Vagina (tissue), 2 donors: ENCODE data around the gene CCDC88C. TPM values are rescaled to one million over a fixed set of nuclear protein-coding genes. Genes with fewer than 3 reads are reported as not detected.
"Not testable (repeated sequence)": the region's sequence is repeated elsewhere in the genome, so short reads cannot be mapped to it uniquely, and the experiment has no call there.

Source experiments
- DNase-seq, 2 donors: peaks; one replicate each; pipeline ENCODE4 v3.0.0-alpha.2; 2017; ENCODE audit errors: extremely low spot score in 2 of 2
- H3K27ac ChIP-seq: fragments of 200-600 bp; sonication (generic); one replicate; pipeline ENCODE4 v1.5.1; 2019
- H3K27me3 ChIP-seq: fragments of 200-600 bp; sonication (generic); one replicate; pipeline ENCODE4 v1.5.1; 2019
- H3K36me3 ChIP-seq, 2 donors: fragments of 200-600 bp; sonication (generic); one replicate each; pipeline ENCODE4 v1.5.1; 2017 to 2019
- H3K4me1 ChIP-seq: fragments of 200-600 bp; sonication (generic); one replicate; pipeline ENCODE4 v1.5.1; 2019
- H3K4me3 ChIP-seq, 2 donors: fragments of 200-600 bp; sonication (generic); 1 replicate in 1 of 2; 2 replicates in 1 of 2; pipeline ENCODE4 v1.5.1; 2016 to 2019
- H3K9me3 ChIP-seq: fragments of 200-600 bp; sonication (generic); one replicate; pipeline ENCODE4 v1.5.1; 2019
- POLR2A ChIP-seq, 2 donors: fragments of 450-650 bp; IDR thresholded peaks; one replicate each; pipeline ENCODE4 v1.6.1; 2017; ENCODE audit warnings: antibody characterized with exemption in 2 of 2, mild to moderate bottlenecking in 2 of 2, moderate library complexity in 2 of 2
- POLR2AphosphoS5 ChIP-seq, 2 donors: sonication (generic); formaldehyde crosslinking; IDR thresholded peaks; one replicate each; pipeline ENCODE4 v1.9.0; 2017; ENCODE audit warnings: antibody characterized with exemption in 2 of 2, mild to moderate bottlenecking in 2 of 2, low read depth in 1 of 2; ENCODE audit not compliant: insufficient read depth in 1 of 2
- intact Hi-C: fragments of 100-400 bp; cut with DNase I; formaldehyde crosslinking; loops from one replicate; pipeline ENCODE4 v1.15.1; 2023
- total RNA-seq: library from RNA; depleted of rRNA; stranded (reverse); fragments of >200 nt; gene quantifications from one replicate; pipeline ENCODE4 v1.2.3, GENCODE V29; 2016
- TF ChIP-seq, protein P1 (sequence below), 3 experiments: fragments of 450-650 bp in 2 of 3; fragments of 200-600 bp in 1 of 3; sonication (generic) in 1 of 3; IDR thresholded peaks; one replicate each; pipeline ENCODE4 v1.5.1; 2017 to 2019; ENCODE audit warnings: antibody characterized with exemption in 3 of 3, mild to moderate bottlenecking in 2 of 3, moderate library complexity in 2 of 3

Gene CCDC88C
- total RNA-seq, 1 donor from 2014 or later: 42.2 TPM

DNA sequence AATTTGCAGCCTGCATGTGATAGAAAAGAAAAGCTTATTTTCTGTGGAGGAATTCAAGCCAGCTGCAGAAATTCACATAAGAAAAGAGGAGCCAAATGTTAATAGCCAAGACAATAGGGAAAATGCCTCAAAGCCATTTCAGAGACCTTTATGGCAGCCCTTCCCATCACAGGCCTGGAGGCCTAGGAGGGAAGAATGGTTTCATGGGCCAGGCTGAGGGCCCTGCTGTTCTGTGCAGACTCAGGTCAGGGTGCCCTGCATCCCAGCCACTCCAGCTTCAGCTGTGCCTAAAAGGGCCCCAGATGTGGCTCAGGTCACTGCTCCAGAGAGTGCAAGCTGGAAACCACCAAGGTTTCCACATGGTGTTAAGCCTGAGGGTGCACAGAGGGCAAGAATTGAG is 21.2 kb upstream of the CCDC88C start:
- Histone ChIP-seq H3K27me3 (no peaks in the 10 kb centered on the region), H3K4me3 (no peak overlapping the region), H3K27ac (no peak overlapping the region), H3K9me3 (no peaks in the 10 kb centered on the region), H3K36me3 (no peaks in the 10 kb centered on the region), H3K4me1 (no peaks in the 10 kb centered on the region)
- intact Hi-C loops: no loop called here
- no peak for DNase-seq
- TF ChIP-seq, protein P1, sequence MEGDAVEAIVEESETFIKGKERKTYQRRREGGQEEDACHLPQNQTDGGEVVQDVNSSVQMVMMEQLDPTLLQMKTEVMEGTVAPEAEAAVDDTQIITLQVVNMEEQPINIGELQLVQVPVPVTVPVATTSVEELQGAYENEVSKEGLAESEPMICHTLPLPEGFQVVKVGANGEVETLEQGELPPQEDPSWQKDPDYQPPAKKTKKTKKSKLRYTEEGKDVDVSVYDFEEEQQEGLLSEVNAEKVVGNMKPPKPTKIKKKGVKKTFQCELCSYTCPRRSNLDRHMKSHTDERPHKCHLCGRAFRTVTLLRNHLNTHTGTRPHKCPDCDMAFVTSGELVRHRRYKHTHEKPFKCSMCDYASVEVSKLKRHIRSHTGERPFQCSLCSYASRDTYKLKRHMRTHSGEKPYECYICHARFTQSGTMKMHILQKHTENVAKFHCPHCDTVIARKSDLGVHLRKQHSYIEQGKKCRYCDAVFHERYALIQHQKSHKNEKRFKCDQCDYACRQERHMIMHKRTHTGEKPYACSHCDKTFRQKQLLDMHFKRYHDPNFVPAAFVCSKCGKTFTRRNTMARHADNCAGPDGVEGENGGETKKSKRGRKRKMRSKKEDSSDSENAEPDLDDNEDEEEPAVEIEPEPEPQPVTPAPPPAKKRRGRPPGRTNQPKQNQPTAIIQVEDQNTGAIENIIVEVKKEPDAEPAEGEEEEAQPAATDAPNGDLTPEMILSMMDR (IDR thresholded peaks at IDR 0.05): no peak
- TF ChIP-seq POLR2A (IDR thresholded peaks at IDR 0.05): no peak
- TF ChIP-seq POLR2AphosphoS5 (IDR thresholded peaks at IDR 0.05; ENCODE audit: insufficient read depth in 1 of 2, low read depth in 1 of 2): no peak

DNA sequence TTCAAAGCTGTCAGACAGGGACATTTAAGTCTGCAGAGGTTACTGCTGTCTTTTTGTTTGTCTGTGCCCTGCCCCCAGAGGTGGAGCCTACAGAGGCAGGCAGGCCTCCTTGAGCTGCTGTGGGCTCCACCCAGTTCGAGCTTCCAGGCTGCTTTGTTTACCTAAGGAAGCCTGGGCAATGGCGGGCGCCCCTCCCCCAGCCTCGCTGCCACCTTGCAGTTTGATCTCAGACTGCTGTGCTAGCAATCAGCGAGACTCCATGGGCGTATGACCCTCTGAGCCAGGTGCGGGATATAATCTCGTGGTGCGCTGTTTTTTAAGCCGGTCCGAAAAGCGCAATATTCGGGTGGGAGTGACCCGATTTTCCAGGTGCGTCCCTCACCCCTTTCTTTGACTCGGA is 18.6 kb upstream of the CCDC88C start:
- DNase-seq, intact Hi-C loops, H3K4me1 ChIP-seq, H3K9me3 ChIP-seq, H3K4me3 ChIP-seq, H3K36me3 ChIP-seq, H3K27me3 ChIP-seq, H3K27ac ChIP-seq: not testable (repeated sequence)

DNA sequence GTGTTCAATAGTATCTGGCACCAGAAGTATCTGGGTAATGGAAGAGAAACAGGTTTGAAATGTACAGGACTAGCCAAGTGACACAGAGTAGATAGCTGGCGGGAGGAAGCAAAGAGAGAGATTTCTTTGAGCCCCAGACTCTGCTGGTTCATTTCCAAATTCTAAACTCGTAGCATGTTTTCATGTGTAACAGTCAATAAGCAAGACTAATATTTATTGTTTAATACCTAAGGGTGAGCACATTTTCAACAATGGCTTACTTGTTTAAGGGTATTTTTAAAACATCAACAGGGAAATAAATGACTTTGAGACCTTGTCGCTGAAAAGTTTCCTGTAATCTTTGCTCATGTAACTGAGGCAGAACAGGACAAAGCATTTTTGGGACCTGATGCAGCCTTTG is 11.8 kb upstream of the CCDC88C start:
- TF ChIP-seq POLR2AphosphoS5 (IDR thresholded peaks at IDR 0.05; ENCODE audit: insufficient read depth in 1 of 2, low read depth in 1 of 2) (no peak), POLR2A (IDR thresholded peaks at IDR 0.05) (no peak)
- TF ChIP-seq, protein P1 (IDR thresholded peaks at IDR 0.05): no peak
- no peaks in the 10 kb centered on the region for H3K27me3 ChIP-seq
- intact Hi-C loops: no loop called here
- H3K9me3 ChIP-seq: no peaks in the 10 kb centered on the region
- no peak overlapping the region for H3K27ac ChIP-seq
- no peaks in the 10 kb centered on the region for H3K36me3 ChIP-seq
- no peaks in the 10 kb centered on the region for H3K4me1 ChIP-seq
- DNase-seq: no peak
- no peak overlapping the region for H3K4me3 ChIP-seq

DNA sequence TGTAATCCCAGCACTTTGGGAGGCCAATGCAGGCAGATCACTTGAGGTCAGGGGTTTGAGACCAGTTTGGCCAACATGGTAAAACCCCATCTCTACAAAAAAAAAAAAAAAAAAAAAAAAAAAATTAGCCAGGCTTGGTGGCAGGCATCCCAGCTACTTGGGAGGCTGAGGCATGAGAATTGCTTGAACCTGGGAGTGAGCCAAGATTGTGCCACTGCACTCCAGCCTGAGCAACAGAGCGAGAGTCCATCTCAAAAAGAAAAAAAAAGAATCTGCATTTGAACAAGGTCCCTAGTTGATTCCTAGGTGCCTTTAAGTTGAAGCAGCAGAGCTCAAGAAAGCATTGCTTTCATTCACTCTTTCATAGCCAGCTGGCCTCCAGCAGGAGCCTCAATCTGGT is 11.3 kb upstream of the CCDC88C start:
- intact Hi-C loops, H3K27ac ChIP-seq, DNase-seq, H3K27me3 ChIP-seq, H3K9me3 ChIP-seq, H3K4me3 ChIP-seq, H3K4me1 ChIP-seq, H3K36me3 ChIP-seq: not testable (repeated sequence)

DNA sequence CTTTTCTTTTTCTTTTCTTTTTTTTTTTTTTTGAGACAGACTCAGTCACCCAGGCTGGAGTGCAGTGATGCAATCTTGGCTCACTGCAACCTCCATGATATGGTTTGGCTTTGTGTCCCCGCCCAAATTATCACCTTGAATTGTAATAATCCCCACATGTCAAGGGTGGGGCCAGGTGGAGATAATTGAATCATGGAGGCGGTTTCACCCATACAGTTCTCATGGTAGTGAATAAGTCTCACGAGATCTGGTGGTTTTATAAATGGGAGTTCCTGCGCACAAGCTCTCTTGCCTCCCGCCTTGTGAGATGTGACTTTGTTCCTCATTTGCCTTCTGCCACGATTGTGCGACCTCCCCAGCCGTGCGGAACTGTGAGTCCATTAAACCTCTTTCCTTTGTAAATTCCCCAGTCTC is 7.9 kb upstream of the CCDC88C start:
- H3K27me3 ChIP-seq, H3K4me3 ChIP-seq, H3K4me1 ChIP-seq, intact Hi-C loops, H3K36me3 ChIP-seq, H3K27ac ChIP-seq, H3K9me3 ChIP-seq, DNase-seq: not testable (repeated sequence)

DNA sequence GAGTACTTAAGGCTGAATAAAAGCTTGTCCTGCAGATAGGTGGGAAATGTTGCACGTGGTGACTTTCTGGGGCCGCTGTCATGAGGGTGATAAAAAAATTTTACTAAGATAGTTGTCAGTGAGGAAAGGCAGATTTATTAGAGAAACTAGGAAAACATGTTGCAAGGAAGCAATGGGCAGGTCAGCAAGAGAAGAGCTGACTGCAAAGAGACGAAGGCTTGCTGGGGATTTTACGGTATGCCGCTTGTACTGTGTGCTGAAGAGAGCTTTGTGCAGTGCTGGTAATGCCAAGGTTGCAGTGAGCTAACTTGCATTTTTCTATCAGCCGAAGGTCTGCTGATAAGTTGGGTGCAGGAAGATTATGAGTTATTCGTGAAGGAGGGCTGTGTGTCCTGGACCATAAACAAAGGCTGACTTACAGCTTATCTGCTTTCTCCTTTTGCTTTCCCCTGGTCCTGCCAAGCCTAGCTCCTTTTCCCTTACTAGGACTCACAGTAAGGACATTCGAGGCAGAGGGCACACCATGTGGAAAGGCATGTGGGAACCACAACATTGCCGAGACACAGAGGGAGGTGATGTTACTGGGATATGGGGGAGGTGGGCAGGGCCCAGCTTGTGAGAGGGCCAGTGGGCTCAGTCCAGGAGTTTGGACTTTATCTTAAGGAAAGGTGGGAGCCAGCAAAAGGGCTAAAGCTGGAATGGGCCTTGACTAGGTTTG is 7.4 kb upstream of the CCDC88C start:
- TF ChIP-seq, protein P1 (IDR thresholded peaks at IDR 0.05): no peak
- TF ChIP-seq POLR2AphosphoS5 (IDR thresholded peaks at IDR 0.05; ENCODE audit: insufficient read depth in 1 of 2, low read depth in 1 of 2): no peak
- no peak for TF ChIP-seq POLR2A (IDR thresholded peaks at IDR 0.05)
- H3K27me3 ChIP-seq: no peaks in the 10 kb centered on the region
- H3K4me1 ChIP-seq: no peaks in the 10 kb centered on the region
- no peak overlapping the region for H3K4me3 ChIP-seq
- DNase-seq: no peak
- intact Hi-C loops: no loop called here
- H3K27ac ChIP-seq: no peak overlapping the region
- H3K36me3 ChIP-seq: no peaks in the 10 kb centered on the region
- H3K9me3 ChIP-seq: no peaks in the 10 kb centered on the region
